ENCODE measurements around the gene BTBD19.

- TF ChIP-seq EZH2 (IDR thresholded peaks at IDR 0.05; ENCODE audit: borderline replicate concordance, low read depth, low read length, severe bottlenecking) = no peak
- no peak for TF ChIP-seq CTCF (IDR thresholded peaks at IDR 0.05; ENCODE audit: borderline replicate concordance, extremely low read depth, low read length, poor library complexity, severe bottlenecking)
These were observed 27.7 kb upstream of the BTBD19 start for GRCh38 chr1:44780583-44781121.
